ENCODE measurements around the gene PRPF31. TPM values are rescaled to one million over a fixed set of nuclear protein-coding genes. Genes with fewer than 3 reads are reported as not detected.

Gene PRPF31
- total and polyA plus RNA-seq, 2 of the 13 experiments (the other 11 are each of a cell fraction or from before 2014, with no cell fraction given): 23.8 to 63.8 TPM

DNA sequence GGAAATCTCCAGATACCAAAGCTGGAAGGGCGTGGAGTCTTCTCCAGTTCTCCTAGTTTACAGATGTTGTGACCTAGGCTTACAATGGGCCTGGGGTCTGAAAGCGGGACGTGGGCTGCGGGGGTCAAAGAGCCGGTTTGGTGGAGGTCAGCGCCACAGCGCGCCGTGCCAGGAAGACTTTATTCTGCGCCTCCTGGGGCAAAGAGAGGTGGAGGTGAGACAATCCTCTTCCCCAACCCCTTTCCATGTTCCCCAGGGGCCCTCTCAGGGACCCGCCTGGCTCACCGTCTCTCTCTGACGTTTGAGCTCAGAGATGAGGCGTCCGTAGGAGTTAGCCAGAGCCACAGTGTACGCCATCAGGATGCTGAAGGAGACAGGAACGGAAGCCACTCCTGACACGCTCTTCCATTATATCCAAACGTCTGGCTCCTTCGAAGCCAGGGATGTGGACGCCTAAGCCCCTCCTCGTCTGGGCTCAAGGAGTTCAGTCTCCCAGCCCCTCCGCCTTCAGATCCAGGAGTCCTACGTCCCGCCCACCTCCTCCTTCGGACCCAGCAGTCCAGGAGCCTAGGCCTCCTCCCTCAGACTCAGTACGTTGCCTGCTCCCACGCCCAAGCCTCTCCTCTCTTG, 44.7 kb downstream of the PRPF31 start (continued):
- TF ChIP-seq, protein P1, sequence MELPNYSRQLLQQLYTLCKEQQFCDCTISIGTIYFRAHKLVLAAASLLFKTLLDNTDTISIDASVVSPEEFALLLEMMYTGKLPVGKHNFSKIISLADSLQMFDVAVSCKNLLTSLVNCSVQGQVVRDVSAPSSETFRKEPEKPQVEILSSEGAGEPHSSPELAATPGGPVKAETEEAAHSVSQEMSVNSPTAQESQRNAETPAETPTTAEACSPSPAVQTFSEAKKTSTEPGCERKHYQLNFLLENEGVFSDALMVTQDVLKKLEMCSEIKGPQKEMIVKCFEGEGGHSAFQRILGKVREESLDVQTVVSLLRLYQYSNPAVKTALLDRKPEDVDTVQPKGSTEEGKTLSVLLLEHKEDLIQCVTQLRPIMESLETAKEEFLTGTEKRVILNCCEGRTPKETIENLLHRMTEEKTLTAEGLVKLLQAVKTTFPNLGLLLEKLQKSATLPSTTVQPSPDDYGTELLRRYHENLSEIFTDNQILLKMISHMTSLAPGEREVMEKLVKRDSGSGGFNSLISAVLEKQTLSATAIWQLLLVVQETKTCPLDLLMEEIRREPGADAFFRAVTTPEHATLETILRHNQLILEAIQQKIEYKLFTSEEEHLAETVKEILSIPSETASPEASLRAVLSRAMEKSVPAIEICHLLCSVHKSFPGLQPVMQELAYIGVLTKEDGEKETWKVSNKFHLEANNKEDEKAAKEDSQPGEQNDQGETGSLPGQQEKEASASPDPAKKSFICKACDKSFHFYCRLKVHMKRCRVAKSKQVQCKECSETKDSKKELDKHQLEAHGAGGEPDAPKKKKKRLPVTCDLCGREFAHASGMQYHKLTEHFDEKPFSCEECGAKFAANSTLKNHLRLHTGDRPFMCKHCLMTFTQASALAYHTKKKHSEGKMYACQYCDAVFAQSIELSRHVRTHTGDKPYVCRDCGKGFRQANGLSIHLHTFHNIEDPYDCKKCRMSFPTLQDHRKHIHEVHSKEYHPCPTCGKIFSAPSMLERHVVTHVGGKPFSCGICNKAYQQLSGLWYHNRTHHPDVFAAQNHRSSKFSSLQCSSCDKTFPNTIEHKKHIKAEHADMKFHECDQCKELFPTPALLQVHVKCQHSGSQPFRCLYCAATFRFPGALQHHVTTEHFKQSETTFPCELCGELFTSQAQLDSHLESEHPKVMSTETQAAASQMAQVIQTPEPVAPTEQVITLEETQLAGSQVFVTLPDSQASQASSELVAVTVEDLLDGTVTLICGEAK (IDR thresholded peaks at IDR 0.05): no peak
- TF ChIP-seq, protein P1 (CRISPR knock-in tag; IDR thresholded peaks at IDR 0.05): peak; percentile 84
- TF ChIP-seq NFRKB (IDR thresholded peaks at IDR 0.05) (no peak), ARID2 (CRISPR knock-in tag; IDR thresholded peaks at IDR 0.05; ENCODE audit: borderline replicate concordance) (no peak), THAP7 (CRISPR knock-in tag; IDR thresholded peaks at IDR 0.05) (0 out of 2 replicates have a peak, but pooled peaks have one; percentile 43), RELA (CRISPR knock-in tag; IDR thresholded peaks at IDR 0.05) (no peak), ZNF616 (CRISPR knock-in tag; IDR thresholded peaks at IDR 0.05; ENCODE audit: low read depth) (0 out of 2 replicates have a peak, but pooled peaks have one; percentile 43), ZMYM4 (CRISPR knock-in tag; IDR thresholded peaks at IDR 0.05) (0 out of 2 replicates have a peak, but pooled peaks have one; percentile 1), MEIS2 (CRISPR knock-in tag; IDR thresholded peaks at IDR 0.05) (no peak)
- TF ChIP-seq, protein P2, sequence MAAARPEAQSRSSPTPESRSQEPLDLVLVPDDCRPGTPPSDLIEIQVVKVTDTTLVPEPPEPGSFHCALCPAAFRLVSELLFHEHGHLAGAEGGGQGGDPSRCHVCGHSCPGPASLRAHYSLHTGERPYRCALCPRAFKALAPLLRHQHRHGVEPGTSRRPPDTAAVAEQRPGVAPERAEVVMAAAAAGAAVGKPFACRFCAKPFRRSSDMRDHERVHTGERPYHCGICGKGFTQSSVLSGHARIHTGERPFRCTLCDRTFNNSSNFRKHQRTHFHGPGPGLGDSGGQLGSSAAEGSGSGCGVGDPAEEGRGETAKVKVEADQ (CRISPR knock-in tag; IDR thresholded peaks at IDR 0.05; ENCODE audit: borderline replicate concordance): no peak
